Mesenchymal stem cell (in vitro differentiated cells and primary cell): Measurements from ENCODE around the gene PRIM2.
"Not testable (repeated sequence)": the region's sequence is repeated elsewhere in the genome, so short reads cannot be mapped to it uniquely, and the experiment has no call there.

Experiments
- DNase-seq: peaks from one replicate; pipeline ENCODE4 v3.0.0-alpha.2; 2013
- H2AFZ ChIP-seq: one replicate; pipeline ENCODE4 v1.6.1; 2013; ENCODE audit warnings: low read depth, mild to moderate bottlenecking, control low read depth, inconsistent platforms, low read length, moderate library complexity
- H2AK5ac ChIP-seq: 2 replicates; pipeline ENCODE4 v1.6.1; 2013; ENCODE audit warnings: low read length, moderate library complexity, mild to moderate bottlenecking, inconsistent platforms; ENCODE audit not compliant: severe bottlenecking
- H2BK120ac ChIP-seq: one replicate; pipeline ENCODE4 v1.6.1; 2013; ENCODE audit warnings: low read depth, mild to moderate bottlenecking, inconsistent platforms, low read length, moderate library complexity
- H2BK12ac ChIP-seq, 2 experiments: one replicate each; pipeline ENCODE4 v1.6.1; 2013; ENCODE audit warnings: inconsistent platforms in 2 of 2, low read length in 2 of 2, mild to moderate bottlenecking in 2 of 2, moderate library complexity in 2 of 2, control low read depth in 1 of 2
- H2BK15ac ChIP-seq: one replicate; pipeline ENCODE4 v1.6.1; 2013; ENCODE audit warnings: mild to moderate bottlenecking, low read depth, inconsistent platforms; ENCODE audit not compliant: poor library complexity, severe bottlenecking
- H2BK5ac ChIP-seq: 2 replicates; pipeline ENCODE4 v1.6.1; 2013; ENCODE audit warnings: low read depth, mild to moderate bottlenecking, low read length, control low read depth, inconsistent platforms; ENCODE audit not compliant: poor library complexity, severe bottlenecking
- H3K14ac ChIP-seq, 2 experiments: one replicate each; pipeline ENCODE4 v1.6.1; 2013; ENCODE audit warnings: inconsistent platforms in 2 of 2, low read length in 2 of 2, control low read depth in 1 of 2, mild to moderate bottlenecking in 1 of 2, moderate library complexity in 1 of 2
- H3K18ac ChIP-seq, 2 experiments: one replicate each; pipeline ENCODE4 v1.6.1; 2013; ENCODE audit warnings: inconsistent platforms in 2 of 2, low read length in 2 of 2, control low read depth in 1 of 2, low read depth in 1 of 2, mild to moderate bottlenecking in 1 of 2
- H3K23ac ChIP-seq, 2 experiments: one replicate each; pipeline ENCODE4 v1.6.1; 2013; ENCODE audit warnings: inconsistent platforms in 2 of 2, low read length in 2 of 2, mild to moderate bottlenecking in 2 of 2, moderate library complexity in 2 of 2, control low read depth in 1 of 2
- H3K27ac ChIP-seq: 2 replicates; pipeline ENCODE4 v1.5.1; 2013; ENCODE audit warnings: mild to moderate bottlenecking, moderate library complexity, low read length, control low read depth, inconsistent platforms; ENCODE audit not compliant: poor library complexity, severe bottlenecking
- H3K27me3 ChIP-seq, 2 experiments: 2 replicates each; pipeline versions ENCODE4 v1.6.1 to v1.7.0; 2013; ENCODE audit warnings: low read length in 2 of 2, mild to moderate bottlenecking in 2 of 2, moderate library complexity in 2 of 2, control low read depth in 1 of 2, inconsistent platforms in 1 of 2; ENCODE audit not compliant: control insufficient read depth in 1 of 2, insufficient read depth in 1 of 2
- H3K36me3 ChIP-seq, 2 experiments: 2 replicates each; pipeline versions ENCODE4 v1.6.1 to v1.7.0; 2013; ENCODE audit warnings: low read length in 2 of 2, control low read depth in 1 of 2, inconsistent platforms in 1 of 2, low read depth in 1 of 2, mild to moderate bottlenecking in 1 of 2; ENCODE audit not compliant: insufficient read depth in 2 of 2, control insufficient read depth in 1 of 2
- H3K4ac ChIP-seq, 2 experiments: one replicate each; pipeline ENCODE4 v1.6.1; 2013; ENCODE audit warnings: inconsistent platforms in 2 of 2, low read length in 2 of 2, mild to moderate bottlenecking in 2 of 2, moderate library complexity in 2 of 2, control low read depth in 1 of 2, low read depth in 1 of 2
- H3K4me1 ChIP-seq: 2 replicates; pipeline ENCODE4 v1.6.1; 2013; ENCODE audit warnings: low read depth, low read length, control low read depth; ENCODE audit not compliant: control insufficient read depth, insufficient read depth
- H3K4me2 ChIP-seq: 2 replicates; pipeline ENCODE4 v1.6.1; 2013; ENCODE audit warnings: low read length, mild to moderate bottlenecking, inconsistent platforms; ENCODE audit not compliant: poor library complexity, severe bottlenecking
- H3K4me3 ChIP-seq, 2 experiments: 2 replicates each; pipeline versions ENCODE4 v1.5.1 to v1.7.0; 2013; ENCODE audit warnings: low read length in 2 of 2, mild to moderate bottlenecking in 2 of 2, control low read depth in 1 of 2, low read depth in 1 of 2; ENCODE audit not compliant: insufficient read depth in 1 of 2
- H3K79me1 ChIP-seq: replicated peaks from 2 replicates; pipeline ENCODE4 v1.6.1; 2013; ENCODE audit warnings: mild to moderate bottlenecking, control low read depth, low read length, inconsistent platforms; ENCODE audit not compliant: poor library complexity, severe bottlenecking
- H3K9ac ChIP-seq: 2 replicates; pipeline ENCODE4 v1.7.0; 2013; ENCODE audit warnings: mild to moderate bottlenecking, low read length, moderate library complexity
- H3K9me3 ChIP-seq: 2 replicates; pipeline ENCODE4 v1.7.0; 2013; ENCODE audit warnings: mild to moderate bottlenecking, low read length; ENCODE audit not compliant: control insufficient read depth
- H4K8ac ChIP-seq: one replicate; pipeline ENCODE4 v1.6.1; 2013; ENCODE audit warnings: inconsistent platforms, mild to moderate bottlenecking, low read length, moderate library complexity
- H4K91ac ChIP-seq: one replicate; pipeline ENCODE4 v1.6.1; 2013; ENCODE audit warnings: mild to moderate bottlenecking, low read length, inconsistent platforms
- WGBS: methylation state at CpG from one replicate; pipeline ENCODE4 v1.1.7; 2013; ENCODE audit warnings: mixed read lengths; 5-methylcytosine and 5-hydroxymethylcytosine counted together

PRIM2 gene

GRCh38 chr6:57515845-57516244 lies 198.4 kb downstream of the PRIM2 start:
- not testable (repeated sequence) for H3K23ac ChIP-seq, H3K18ac ChIP-seq, H3K27me3 ChIP-seq, H4K8ac ChIP-seq, H3K4me3 ChIP-seq, H3K36me3 ChIP-seq, H3K9ac ChIP-seq, H3K9me3 ChIP-seq, H2AFZ ChIP-seq, H3K4me2 ChIP-seq, H3K4ac ChIP-seq, H2BK5ac ChIP-seq, H3K4me1 ChIP-seq, DNase-seq, H4K91ac ChIP-seq, H2BK12ac ChIP-seq, H3K79me1 ChIP-seq, H3K14ac ChIP-seq, H2BK15ac ChIP-seq, H2BK120ac ChIP-seq, H3K27ac ChIP-seq, H2AK5ac ChIP-seq
- no CpG with 5 or more reads among the region's 3 CpGs for WGBS

- DNase-seq, H3K36me3 ChIP-seq, H3K18ac ChIP-seq, H2BK15ac ChIP-seq, H2BK5ac ChIP-seq, H4K91ac ChIP-seq, H3K4me3 ChIP-seq, H3K27me3 ChIP-seq, H3K9me3 ChIP-seq, H3K4me2 ChIP-seq, H3K23ac ChIP-seq, H3K14ac ChIP-seq, H2AK5ac ChIP-seq, H3K27ac ChIP-seq, H3K79me1 ChIP-seq, H2AFZ ChIP-seq, H2BK120ac ChIP-seq, H3K9ac ChIP-seq, H2BK12ac ChIP-seq, H3K4me1 ChIP-seq, H4K8ac ChIP-seq, H3K4ac ChIP-seq: not testable (repeated sequence)
- WGBS = 94% methylated on average over 2 of the region's 3 CpGs
Observed at GRCh38 chr6:57516776-57517175, 199.3 kb downstream of the PRIM2 start.

GRCh38 chr6:57519198-57519597 lies 201.8 kb downstream of the PRIM2 start:
- not testable (repeated sequence) for H3K79me1 ChIP-seq

GRCh38 chr6:57521085-57521484 lies 203.7 kb downstream of the PRIM2 start:
- H4K91ac ChIP-seq, H2AK5ac ChIP-seq, H3K23ac ChIP-seq, H2BK15ac ChIP-seq, H3K4me2 ChIP-seq, H3K27ac ChIP-seq, H3K79me1 ChIP-seq, H2BK12ac ChIP-seq, H3K4me3 ChIP-seq, DNase-seq, H3K9ac ChIP-seq, H3K27me3 ChIP-seq, H2AFZ ChIP-seq, H4K8ac ChIP-seq, H3K14ac ChIP-seq, H3K36me3 ChIP-seq, H3K18ac ChIP-seq, H3K4me1 ChIP-seq, H2BK5ac ChIP-seq, H3K9me3 ChIP-seq, H3K4ac ChIP-seq, H2BK120ac ChIP-seq: not testable (repeated sequence)
- WGBS = no CpG with 5 or more reads among the region's 1 CpG

More at GRCh38 chr6:57519198-57519597, 201.8 kb downstream of the PRIM2 start:
- not testable (repeated sequence) for H3K27me3 ChIP-seq, H3K27ac ChIP-seq, H4K91ac ChIP-seq, H4K8ac ChIP-seq, H3K4ac ChIP-seq, DNase-seq, H2BK15ac ChIP-seq, H3K36me3 ChIP-seq, H3K23ac ChIP-seq, H3K4me1 ChIP-seq, H3K4me2 ChIP-seq, H2AK5ac ChIP-seq, H3K18ac ChIP-seq, H3K9me3 ChIP-seq, H2BK12ac ChIP-seq, H2AFZ ChIP-seq, H3K14ac ChIP-seq, H3K9ac ChIP-seq, H2BK120ac ChIP-seq, H3K4me3 ChIP-seq, H2BK5ac ChIP-seq
- 49% methylated on average over 9 of the region's 12 CpGs for WGBS
